Activated CD4-positive, CD25-positive, alpha-beta regulatory T cell (primary cell): ENCODE measurements around the gene CDC42BPA.

Source experiments
- DNase-seq, 4 experiments: peaks; one replicate each; lab custom pipeline; 2025; lab: John Stamatoyannopoulos, UW

CDC42BPA gene

DNA sequence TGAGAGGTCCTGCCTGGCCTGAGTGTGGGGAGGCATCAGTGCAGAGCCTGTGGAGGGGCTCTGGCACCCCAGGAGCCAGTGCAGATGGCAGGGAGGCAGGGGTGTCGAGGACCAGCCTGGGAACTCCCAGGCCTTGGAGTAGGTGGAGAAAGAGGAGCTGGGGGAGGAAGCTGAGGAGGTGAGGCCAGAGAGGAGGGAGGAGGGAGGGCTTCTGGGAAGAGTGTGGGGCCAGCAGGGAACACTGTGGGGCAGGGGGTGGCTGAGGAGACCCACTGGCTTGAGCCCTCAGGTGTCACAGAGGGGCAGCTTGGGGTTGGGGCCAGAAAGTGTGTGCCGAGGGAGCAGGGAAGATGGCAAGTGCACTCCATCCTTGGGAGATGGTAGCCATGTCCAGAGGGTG, 374.4 kb downstream of the CDC42BPA start:
- no peak for DNase-seq

DNA sequence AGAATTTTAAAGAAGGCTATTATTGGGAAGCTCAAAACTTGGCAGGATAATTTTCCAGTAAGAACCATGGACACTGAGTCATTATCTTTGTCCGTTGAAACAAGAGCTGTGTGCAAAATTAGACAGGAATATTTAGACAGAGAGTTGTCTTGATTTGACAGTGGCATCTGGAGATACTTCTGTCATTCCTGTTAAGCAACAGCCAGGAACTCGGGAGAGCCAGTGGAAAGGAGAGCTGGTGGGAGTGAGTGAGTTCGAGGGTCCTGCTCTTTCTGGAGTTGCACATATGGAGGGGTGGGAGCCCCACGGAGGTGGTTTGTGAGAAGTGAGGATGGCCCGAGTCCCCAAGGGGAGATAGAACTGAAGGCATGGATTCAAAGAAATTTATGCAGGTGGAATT, 375.1 kb downstream of the CDC42BPA start:
- DNase-seq, result no peak

DNA sequence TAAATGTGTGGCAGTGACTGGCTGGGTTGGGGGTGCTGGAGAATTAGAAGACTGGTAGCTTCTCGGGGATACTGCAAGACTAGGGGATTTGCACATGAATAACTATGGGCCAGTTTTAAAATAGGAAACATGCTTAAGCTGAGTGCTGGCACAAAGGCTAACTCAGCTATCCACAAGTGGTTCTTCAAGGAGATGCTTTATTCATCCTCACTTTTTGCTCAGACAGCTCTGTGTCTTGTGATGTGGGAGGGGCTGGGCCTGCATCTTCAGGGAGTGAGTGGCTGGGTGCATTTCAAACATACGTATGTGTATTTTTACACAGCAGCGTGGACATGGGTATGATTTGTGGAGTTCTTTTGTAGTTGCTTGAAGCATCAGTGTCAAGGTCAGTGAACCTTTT, 375.9 kb downstream of the CDC42BPA start:
- no peak for DNase-seq

DNA sequence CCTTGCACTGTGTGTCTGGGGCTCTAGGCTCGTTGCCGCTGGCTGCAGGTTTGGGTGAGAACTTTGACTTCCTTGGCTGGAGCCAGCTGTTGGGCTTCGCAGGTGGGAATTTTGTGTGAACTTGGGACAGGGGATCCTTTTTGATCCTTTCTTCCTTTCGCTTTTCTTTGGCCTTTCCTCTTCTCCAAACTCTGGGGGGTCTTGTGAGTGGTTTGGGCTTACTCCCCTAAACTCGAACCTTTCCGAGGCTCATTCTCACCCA, 377.6 kb downstream of the CDC42BPA start:
- DNase-seq, result no peak

DNA sequence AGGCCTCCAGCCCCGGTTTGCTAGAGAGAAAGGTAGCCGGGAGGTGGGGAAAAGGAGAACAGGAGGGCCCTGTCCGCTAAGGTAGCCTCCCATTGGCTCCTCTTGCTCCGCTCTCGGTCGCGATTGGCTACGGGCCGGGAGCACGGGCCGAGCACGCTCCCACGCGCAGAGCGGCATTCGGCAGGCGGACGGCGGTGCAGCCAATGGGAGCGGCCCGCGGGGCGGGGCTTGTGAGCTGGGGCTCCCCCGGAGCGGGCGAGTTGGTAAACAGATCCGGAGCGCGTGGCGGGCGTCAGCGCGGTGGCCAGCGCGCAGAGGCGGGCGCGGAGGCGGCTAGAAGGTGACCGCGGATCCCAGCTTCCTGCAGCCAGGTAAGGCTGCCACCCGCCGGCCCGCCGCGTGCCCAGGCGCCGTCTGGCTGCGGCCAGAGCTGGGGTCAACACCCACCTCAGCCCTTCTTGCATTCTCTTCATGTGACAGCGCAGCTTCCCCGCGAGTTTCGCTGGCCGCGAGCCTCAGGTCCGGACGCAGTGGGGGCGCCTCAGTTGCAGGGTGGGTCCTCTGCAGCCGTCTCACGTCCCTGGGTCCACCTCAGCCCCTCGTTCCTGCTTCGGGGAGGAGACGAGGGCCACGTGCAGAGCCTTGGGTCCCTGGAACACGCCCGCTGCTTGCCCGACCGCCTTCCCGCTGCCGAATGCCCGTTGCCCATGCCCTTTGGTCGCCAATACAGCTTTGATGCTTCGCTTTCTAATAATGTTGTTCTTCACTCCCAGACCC, 378.1 kb downstream of the CDC42BPA start, which contains the start of gene COQ8A:
COQ8A (plus strand) TSS at position 266 of the 777 bp plus-strand sequence. CDS start 21,092 bp downstream, outside the sequence.
- DNase-seq, result peak; percentile 96 to 99 (median 98)
